ENCODE measurements around the gene LRRC2. TPM values are rescaled to one million over a fixed set of nuclear protein-coding genes. Genes with fewer than 3 reads are reported as not detected.

Gene LRRC2
- total and polyA plus RNA-seq, 2 donors (not counting 3 experiments of a cell fraction or from before 2014, with no cell fraction given) = 0.14 to 0.73 TPM

GRCh38 chr3:46472736-46473135, 93.4 kb downstream of the LRRC2 start:
- Histone ChIP-seq H3K36me3 (ENCODE audit: control insufficient read depth in 2 of 2, extremely low read depth in 1 of 2, insufficient read depth in 2 of 2, low read length in 2 of 2) (no peaks in the 10 kb centered on the region), H3K79me2 (ENCODE audit: control insufficient read depth, insufficient read depth, low read length) (no peaks in the 10 kb centered on the region), H3K27ac (ENCODE audit: insufficient read depth, low read depth, low read length) (no peak overlapping the region), H3K27me3 (ENCODE audit: control insufficient read depth in 2 of 2, insufficient read depth in 2 of 2, low read length in 2 of 2) (peaks cover 5 to 8% of the 10 kb centered on the region in 2 experiments), H3K9me1 (replicated peaks; ENCODE audit: control insufficient read depth, extremely low read depth, insufficient read depth, low read length) (no peaks in the 10 kb centered on the region), H4K20me1 (replicated peaks; ENCODE audit: control insufficient read depth, extremely low read depth, insufficient read depth, low read length) (no peaks in the 10 kb centered on the region), H3K9ac (replicated peaks; ENCODE audit: extremely low read depth, insufficient read depth, low read length) (no peak overlapping the region), H3K9me3 (replicated peaks; ENCODE audit: control insufficient read depth, insufficient read depth, low read length) (no peaks in the 10 kb centered on the region), H3K4me1 (ENCODE audit: control insufficient read depth, extremely low read depth, insufficient read depth, low read length) (no peaks in the 10 kb centered on the region), H3K4me2 (ENCODE audit: insufficient read depth, low read length) (no peak overlapping the region), H2AFZ (ENCODE audit: low read depth, low read length) (no peak overlapping the region), H3K4me3 (replicated peaks in 1 of 3; ENCODE audit: insufficient read depth in 1 of 3, low read depth in 1 of 3, low read length in 3 of 3) (no peak overlapping the region)
- DNase-seq (ENCODE audit: low read depth, low spot score) (no peak), FAIRE-seq (no peak)
- CTCF ChIA-PET = interaction anchor here (1.4 kb wide), 1 partner anchor 16 kb away, joined by 7 read pairs; no protein-coding TSS in a partner anchor
- POLR2A ChIA-PET = no interaction called here
- dilution Hi-C loops (cut with MboI; ENCODE audit: extremely low pct_ligation_motif_present, low sequenced_read_pairs) (no loop called here), intact Hi-C loops (cut with micrococcal nuclease) (no loop called here)
- TF ChIP-seq EZH2 (IDR thresholded peaks at IDR 0.05; ENCODE audit: borderline replicate concordance, low read depth, low read length, severe bottlenecking) (no peak), FOS (IDR thresholded peaks at IDR 0.05; ENCODE audit: borderline replicate concordance, insufficient read depth, low read length) (no peak), POLR2A (IDR thresholded peaks at IDR 0.05; ENCODE audit: low read depth, low read length) (no peak), GATA2 (IDR thresholded peaks at IDR 0.05; ENCODE audit: insufficient read depth, insufficient read length, low read depth, low read length) (no peak), CTCF (IDR thresholded peaks at IDR 0.05; ENCODE audit: extremely low read depth in 1 of 2, insufficient read depth in 1 of 2, low read depth in 1 of 2, low read length in 2 of 2) (no peak), POLR2AphosphoS5 (IDR thresholded peaks at IDR 0.05; ENCODE audit: insufficient read depth, low read depth, low read length) (no peak), JUN (IDR thresholded peaks at IDR 0.05; ENCODE audit: borderline replicate concordance, insufficient read depth, insufficient read length, low read depth) (no peak), MYC (IDR thresholded peaks at IDR 0.05; ENCODE audit: low read depth, low read length) (no peak)
- TF ChIP-seq, protein P1, sequence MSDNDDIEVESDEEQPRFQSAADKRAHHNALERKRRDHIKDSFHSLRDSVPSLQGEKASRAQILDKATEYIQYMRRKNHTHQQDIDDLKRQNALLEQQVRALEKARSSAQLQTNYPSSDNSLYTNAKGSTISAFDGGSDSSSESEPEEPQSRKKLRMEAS (IDR thresholded peaks at IDR 0.05; ENCODE audit: insufficient read depth, insufficient read length) = no peak
- BruUV-seq (replicated peaks) = no TSS peak
